Stimulated activated CD4-positive, alpha-beta T cell treated with anti-CD3 and anti-CD28 coated beads, TNF-alpha, amount 100 ng/mL, for 48 hours (primary cell): ENCODE measurements around the gene KPNA6.

Experiments used
- DNase-seq, 3 donors: peaks; one replicate each; pipeline ENCODE4 v3.0.0-alpha.2; 2020; ENCODE audit warnings: low read depth in 3 of 3

KPNA6 gene

DNA sequence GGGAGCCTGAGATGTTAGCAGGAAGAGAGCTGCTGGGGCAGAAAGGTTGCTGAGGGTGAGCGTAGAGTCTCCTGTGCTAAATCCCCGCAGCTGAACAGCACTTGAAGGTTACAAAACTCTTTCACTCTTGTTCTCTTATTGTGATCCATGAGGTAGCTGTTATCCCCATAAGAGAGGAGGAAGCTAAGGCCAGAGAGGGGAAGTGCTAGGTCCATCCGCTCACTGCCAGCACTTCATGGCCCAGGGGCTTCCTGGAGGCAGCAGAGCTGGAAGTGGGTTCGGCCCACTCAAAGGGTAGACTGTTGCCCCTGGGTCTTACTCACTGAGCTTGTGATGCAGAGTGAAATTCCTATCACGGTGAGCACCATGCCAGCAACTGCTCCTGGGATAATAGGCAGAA is 108.7 kb downstream of the KPNA6 start:
- DNase-seq: no peak

DNA sequence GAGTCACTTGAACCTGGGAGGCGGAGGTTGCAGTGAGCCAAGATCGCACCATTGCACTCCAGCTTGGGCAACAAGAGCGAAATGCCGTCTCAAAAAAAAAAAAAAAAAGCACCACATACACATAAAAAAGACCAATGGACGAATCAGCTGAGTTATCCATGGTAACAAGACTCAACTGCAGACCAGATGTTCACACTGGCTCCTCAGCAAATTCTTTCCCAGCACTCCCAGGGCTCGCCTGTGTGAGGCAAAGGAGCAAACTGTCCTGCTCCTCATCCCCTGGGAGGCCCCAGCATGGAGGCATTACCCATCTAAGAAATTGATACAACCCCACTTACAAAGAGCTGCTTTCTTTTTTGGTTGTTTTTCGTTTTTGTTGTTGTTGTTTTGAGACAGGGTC is 111.2 kb downstream of the KPNA6 start:
- DNase-seq: no peak

DNA sequence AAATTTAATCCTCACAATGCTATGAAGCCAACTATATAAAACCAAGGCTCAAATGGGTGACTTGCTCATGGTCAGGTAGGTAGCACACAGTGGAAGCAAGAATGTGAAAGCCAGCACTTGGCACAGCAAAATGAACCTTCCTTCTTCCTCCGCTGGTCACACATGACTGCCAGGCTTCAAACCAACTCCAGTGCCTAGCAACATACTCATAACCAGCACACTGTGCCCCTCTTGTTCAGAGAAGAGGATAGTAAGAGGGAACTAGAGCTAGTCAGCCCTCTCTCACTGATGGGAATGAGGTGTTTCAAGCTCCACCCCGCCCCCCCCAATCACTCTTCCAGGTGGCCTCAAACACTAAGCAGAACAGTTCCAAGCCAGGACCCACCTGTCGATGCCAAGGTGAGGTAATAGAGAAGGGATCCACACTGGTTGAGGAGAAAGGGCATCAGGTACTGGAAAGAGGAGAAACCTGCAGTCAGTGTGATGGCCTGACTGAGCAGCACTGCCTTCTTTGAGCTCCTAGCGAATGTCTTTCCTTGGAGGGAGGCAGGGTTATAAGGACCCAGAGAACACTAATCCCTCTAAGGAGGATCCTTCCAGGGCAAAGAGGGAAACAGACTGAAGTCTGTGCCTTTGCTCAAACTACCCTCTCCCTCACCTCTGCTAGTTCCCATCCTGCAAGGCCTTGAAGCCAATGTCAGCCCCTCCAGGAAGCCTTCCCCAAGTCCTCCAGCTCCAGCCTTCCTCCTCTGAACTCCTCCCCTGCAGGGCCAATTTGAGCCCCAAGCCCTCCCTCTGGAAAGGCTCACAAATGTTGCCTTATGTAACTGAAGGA is 113.1 kb downstream of the KPNA6 start:
- DNase-seq: no peak

DNA sequence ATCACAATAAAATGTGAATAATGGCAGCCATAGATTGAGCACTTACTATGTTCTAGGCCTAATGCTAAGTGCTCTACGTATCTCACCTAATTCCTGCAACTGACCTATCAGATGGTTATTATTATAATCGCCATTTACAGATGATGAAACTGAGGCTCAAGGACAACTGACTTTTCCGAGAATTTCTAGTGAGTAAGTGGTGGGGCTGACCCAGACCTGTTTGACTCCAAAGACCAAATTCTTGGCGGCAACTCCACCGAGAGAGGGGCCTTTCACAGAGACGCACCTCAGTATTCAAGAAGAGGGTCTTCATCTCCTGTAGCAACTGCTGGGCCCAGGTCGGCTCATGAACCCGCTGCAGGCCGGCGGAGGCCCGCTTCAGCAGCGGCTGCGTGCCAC is 113.7 kb downstream of the KPNA6 start:
- no peak for DNase-seq

DNA sequence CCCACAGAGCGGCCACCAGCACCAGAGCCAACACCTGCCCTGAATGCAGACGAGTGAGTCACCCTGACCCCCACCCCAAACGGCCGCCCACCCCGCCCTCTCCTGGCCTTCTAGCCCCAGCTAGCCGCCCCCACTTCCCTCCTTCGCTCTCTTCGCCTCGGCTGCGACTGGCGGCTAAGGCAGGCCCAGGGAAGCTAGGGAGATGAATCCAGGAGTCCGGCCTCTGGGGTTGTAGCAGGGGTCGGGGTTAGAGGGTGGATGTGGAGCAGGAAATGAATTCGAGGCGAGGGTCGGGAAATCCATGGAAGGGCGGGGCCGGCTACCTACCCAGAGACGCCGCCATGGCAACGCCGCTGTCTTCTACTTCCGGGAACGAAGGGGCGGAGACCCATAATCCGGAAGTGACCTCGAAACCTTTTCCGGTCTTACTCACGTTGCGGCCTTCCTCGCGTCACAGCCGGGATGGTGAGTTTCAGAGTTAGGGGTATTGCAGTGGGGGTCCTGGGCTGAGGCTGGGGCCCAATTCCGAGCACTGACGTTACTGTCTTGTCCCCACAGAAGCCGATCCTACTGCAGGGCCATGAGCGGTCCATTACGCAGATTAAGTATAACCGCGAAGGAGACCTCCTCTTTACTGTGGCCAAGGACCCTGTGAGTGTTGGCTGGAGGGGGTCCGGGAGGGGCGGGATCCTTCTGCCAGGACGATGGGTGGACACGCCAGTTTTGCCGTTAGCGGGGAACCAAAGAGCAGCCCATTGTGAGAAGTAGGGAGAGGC is 114.3 kb downstream of the KPNA6 start, which contains the start of the genes EIF3I and TMEM234:
Gene EIF3I (plus strand): TSS at position 428 of the 776 bp plus-strand sequence. CDS start 35 bp downstream, at position 463.
Gene TMEM234 (minus strand): TSS at position 374 of the 776 bp plus-strand sequence. CDS start 31 bp downstream, at position 343.
- DNase-seq: peak; percentile 74 to 88 (median 85)

DNA sequence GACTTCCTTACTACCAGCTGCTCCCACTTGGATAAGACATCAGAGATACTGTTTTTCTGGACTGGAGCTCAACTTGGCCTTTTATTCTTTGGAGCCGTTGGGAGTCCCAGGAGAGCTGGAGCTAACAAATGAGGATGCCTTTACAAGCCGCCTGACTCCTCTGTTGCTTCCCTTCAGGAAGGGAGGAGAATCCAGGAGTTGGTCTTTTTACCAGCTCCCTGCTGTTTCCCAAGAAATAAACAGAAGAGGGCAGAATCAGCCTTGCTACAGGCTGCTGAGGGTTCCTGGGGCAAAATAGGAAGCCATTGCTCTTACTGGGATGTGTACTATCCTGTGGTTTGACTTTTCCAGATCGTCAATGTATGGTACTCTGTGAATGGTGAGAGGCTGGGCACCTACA is 115.8 kb downstream of the KPNA6 start:
- DNase-seq: no peak

DNA sequence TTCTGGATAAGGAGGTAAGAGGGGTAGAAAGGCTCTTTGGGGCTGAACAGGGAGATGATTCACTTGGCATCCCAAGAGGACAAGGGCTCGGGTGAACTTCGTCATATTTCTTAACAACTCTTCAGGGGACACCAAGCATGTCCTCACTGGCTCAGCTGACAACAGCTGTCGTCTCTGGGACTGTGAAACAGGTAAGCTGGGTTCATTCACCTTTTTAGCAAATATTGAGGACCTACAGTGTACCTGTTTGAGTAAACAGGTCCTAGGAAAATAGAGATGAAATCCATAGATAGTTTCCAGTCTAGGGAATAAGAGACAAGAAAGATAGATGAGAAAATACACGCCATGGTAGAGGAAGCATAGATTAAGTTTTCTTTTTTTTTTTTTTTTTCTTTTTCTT is 116.4 kb downstream of the KPNA6 start:
- DNase-seq: no peak
